Upper lobe of left lung (tissue), 4 donors: Measurements from ENCODE around the gene STAC3.
"Not testable (repeated sequence)": the region's sequence is repeated elsewhere in the genome, so short reads cannot be mapped to it uniquely, and the experiment has no call there.

Experiments
- EP300 ChIP-seq, 4 donors: sonication (generic); formaldehyde crosslinking; IDR thresholded peaks; one replicate each; pipeline ENCODE4 v1.5.1; 2017; ENCODE audit warnings: antibody characterized with exemption in 4 of 4, control low read depth in 2 of 4
- POLR2A ChIP-seq, 4 donors: fragments of 450-650 bp; IDR thresholded peaks; one replicate each; pipeline ENCODE4 v1.5.1; 2016 to 2017; ENCODE audit warnings: antibody characterized with exemption in 4 of 4, mild to moderate bottlenecking in 2 of 4
- TF ChIP-seq, protein P1 (sequence below), 6 experiments: fragments of 450-650 bp in 4 of 6; fragments of 200-600 bp in 2 of 6; sonication (generic) in 2 of 6; IDR thresholded peaks; one replicate each; pipeline ENCODE4 v1.5.1; 2016 to 2019; ENCODE audit warnings: antibody characterized with exemption in 6 of 6

DNA sequence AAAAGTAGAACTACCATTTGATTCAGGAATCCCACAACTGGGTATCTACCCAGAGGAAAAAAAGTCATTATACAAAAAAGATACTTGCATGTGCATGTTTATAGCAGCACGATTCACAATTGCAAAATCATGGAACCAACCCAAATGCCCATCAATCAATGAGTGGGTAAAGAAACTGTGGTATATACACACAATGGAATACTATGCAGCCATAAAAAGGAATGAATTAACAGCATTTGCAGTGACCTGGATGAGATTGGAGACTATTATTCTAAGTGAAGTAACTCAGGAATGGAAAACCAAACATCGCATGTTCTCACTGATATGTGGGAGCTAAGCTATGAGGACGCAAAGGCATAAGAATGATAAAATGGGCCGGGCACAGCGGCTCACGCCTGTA lies 25.2 kb upstream of the STAC3 start:
- TF ChIP-seq, protein P1, sequence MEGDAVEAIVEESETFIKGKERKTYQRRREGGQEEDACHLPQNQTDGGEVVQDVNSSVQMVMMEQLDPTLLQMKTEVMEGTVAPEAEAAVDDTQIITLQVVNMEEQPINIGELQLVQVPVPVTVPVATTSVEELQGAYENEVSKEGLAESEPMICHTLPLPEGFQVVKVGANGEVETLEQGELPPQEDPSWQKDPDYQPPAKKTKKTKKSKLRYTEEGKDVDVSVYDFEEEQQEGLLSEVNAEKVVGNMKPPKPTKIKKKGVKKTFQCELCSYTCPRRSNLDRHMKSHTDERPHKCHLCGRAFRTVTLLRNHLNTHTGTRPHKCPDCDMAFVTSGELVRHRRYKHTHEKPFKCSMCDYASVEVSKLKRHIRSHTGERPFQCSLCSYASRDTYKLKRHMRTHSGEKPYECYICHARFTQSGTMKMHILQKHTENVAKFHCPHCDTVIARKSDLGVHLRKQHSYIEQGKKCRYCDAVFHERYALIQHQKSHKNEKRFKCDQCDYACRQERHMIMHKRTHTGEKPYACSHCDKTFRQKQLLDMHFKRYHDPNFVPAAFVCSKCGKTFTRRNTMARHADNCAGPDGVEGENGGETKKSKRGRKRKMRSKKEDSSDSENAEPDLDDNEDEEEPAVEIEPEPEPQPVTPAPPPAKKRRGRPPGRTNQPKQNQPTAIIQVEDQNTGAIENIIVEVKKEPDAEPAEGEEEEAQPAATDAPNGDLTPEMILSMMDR (IDR thresholded peaks at IDR 0.05) = not testable (repeated sequence)
- not testable (repeated sequence) for TF ChIP-seq POLR2A, EP300 (IDR thresholded peaks at IDR 0.05)
